Caco-2 (cell line): ENCODE results near the gene NYNRIN. TPM values are rescaled to one million over a fixed set of nuclear protein-coding genes. Genes with fewer than 3 reads are reported as not detected.

Source experiments
- BruUV-seq: library from RNA; stranded (reverse); fragments of 400-500 nt; replicated peaks from 2 replicates; lab custom pipeline; 2021; lab: Mats Ljungman, UMichigan
- CTCF ChIA-PET: fragments of 300-600 bp; sonication (Branson Sonifier 250); formaldehyde crosslinking; loops from one replicate; lab custom pipeline; 2022; ENCODE audit warnings: antibody characterized with exemption; lab: Charles Lee
- POLR2A ChIA-PET: fragments of 300-600 bp; sonication (Branson Sonifier 250); formaldehyde crosslinking; loops from one replicate; lab custom pipeline; 2022; ENCODE audit warnings: antibody characterized with exemption; lab: Charles Lee
- DNase-seq, 2 experiments: peaks; one replicate each; pipeline versions ENCODE4 v3.0.0 to v3.0.0-alpha.2; 2020 to 2022
- H3K27me3 ChIP-seq: replicated peaks from 2 replicates; pipeline ENCODE4 v1.6.0; 2011; ENCODE audit warnings: low read length; ENCODE audit not compliant: control insufficient read depth, insufficient read depth
- H3K36me3 ChIP-seq: 2 replicates; pipeline ENCODE4 v1.5.1; 2011; ENCODE audit warnings: low read length; ENCODE audit not compliant: control insufficient read depth, insufficient read depth
- H3K4me1 ChIP-seq: fragments of 250-450 bp; sonication (Bioruptor Pico); 2 replicates; pipeline ENCODE4 v1.5.1; 2020; ENCODE audit warnings: mild to moderate bottlenecking
- H3K4me3 ChIP-seq: 2 replicates; pipeline ENCODE4 v1.5.1; 2011; ENCODE audit warnings: low read depth, mild to moderate bottlenecking, control low read depth, low read length
- H3K9me3 ChIP-seq: fragments of 250-450 bp; sonication (Bioruptor Pico); 2 replicates; pipeline ENCODE4 v1.5.1; 2020; ENCODE audit warnings: mild to moderate bottlenecking, moderate library complexity
- H3K27ac Mint-ChIP-seq: one replicate; pipeline ENCODE4 v1.8.0; 2022; ENCODE audit warnings: mixed read lengths; ENCODE audit not compliant: unreplicated experiment
- H3K27me3 Mint-ChIP-seq: one replicate; pipeline ENCODE4 v1.8.0; 2022; ENCODE audit warnings: mixed read lengths; ENCODE audit not compliant: insufficient read depth, unreplicated experiment
- H3K36me3 Mint-ChIP-seq: one replicate; pipeline ENCODE4 v1.8.0; 2022; ENCODE audit warnings: mild to moderate bottlenecking, mixed read lengths; ENCODE audit not compliant: insufficient read depth, unreplicated experiment
- H3K4me1 Mint-ChIP-seq: one replicate; pipeline ENCODE4 v1.8.0; 2022; ENCODE audit warnings: low read depth, mixed read lengths; ENCODE audit not compliant: unreplicated experiment
- H3K4me3 Mint-ChIP-seq: one replicate; pipeline ENCODE4 v1.8.0; 2022; ENCODE audit warnings: mild to moderate bottlenecking, moderate library complexity, mixed read lengths; ENCODE audit not compliant: unreplicated experiment
- H3K9me3 Mint-ChIP-seq: one replicate; pipeline ENCODE4 v1.8.0; 2022; ENCODE audit warnings: mixed read lengths; ENCODE audit not compliant: unreplicated experiment
- intact Hi-C: fragments of 100-400 bp; cut with micrococcal nuclease; formaldehyde crosslinking; loops from one replicate; pipeline ENCODE4 v1.10.0; 2022; ENCODE audit not compliant: unreplicated experiment
- total RNA-seq: library from RNA; stranded (reverse); gene quantifications from 2 replicates; pipeline ENCODE4 v1.2.3, GENCODE V29; 2022
- TF ChIP-seq, protein P1 (sequence below), 2 experiments: fragments of 200-600 bp in 1 of 2; IDR thresholded peaks; 1 replicate in 1 of 2; 2 replicates in 1 of 2; pipeline versions ENCODE4 v1.5.1 to v1.8.0; 2011 to 2022; ENCODE audit warnings: antibody characterized with exemption in 1 of 2, control low read depth in 1 of 2, inconsistent platforms in 1 of 2, low read depth in 1 of 2, low read length in 1 of 2, mild to moderate bottlenecking in 1 of 2, moderate library complexity in 1 of 2; ENCODE audit not compliant: insufficient read depth in 1 of 2, severe bottlenecking in 1 of 2, unreplicated experiment in 1 of 2

Gene NYNRIN
- total RNA-seq, 1 experiment from 2014 or later, result 5.9 TPM

DNA sequence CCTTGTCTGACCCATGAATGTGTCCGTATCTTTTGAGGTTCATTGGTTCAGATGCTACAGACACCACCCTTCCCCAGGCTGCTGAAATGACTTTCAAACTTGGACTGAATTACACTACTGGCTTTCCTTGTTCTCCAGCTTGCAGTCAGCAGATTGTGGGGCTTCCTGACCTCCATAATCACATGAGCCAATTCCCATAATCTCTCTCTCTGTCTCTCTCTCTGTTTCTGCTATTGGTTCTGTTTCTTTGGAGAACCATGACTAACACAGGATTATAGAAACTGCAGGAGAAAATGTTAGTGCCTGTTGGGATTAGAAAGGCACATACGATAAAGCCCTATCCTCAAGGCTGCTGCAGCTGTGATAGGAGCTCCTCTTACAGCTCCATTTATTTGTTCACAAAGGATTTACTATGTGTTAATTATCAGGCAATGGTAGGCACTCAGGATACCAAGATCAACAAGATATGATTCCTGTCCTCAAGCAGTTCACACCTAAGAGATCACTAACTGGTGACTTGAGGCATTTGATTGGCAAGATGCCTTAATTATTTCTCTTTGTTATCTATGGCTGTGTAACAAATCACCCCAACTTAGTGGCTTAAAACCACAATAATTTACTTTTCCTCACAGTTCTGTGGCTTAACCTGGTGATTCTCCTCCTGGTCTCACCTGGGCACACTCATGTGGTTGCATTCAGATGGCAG is 10.2 kb upstream of the NYNRIN start:
- Mint-ChIP-seq H3K27ac (no peak overlapping the region), H3K9me3 (no peaks in the 10 kb centered on the region), H3K4me1 (peaks cover 18% of the 10 kb centered on the region), H3K27me3 (no peaks in the 10 kb centered on the region), H3K4me3 (no peak overlapping the region), H3K36me3 (no peaks in the 10 kb centered on the region)
- no peak for DNase-seq
- ChIA-PET CTCF (no interaction called here), POLR2A (no interaction called here)
- Histone ChIP-seq H3K9me3 (no peaks in the 10 kb centered on the region), H3K36me3 (no peaks in the 10 kb centered on the region), H3K4me1 (peaks cover 5% of the 10 kb centered on the region), H3K4me3 (no peak overlapping the region), H3K27me3 (no peaks in the 10 kb centered on the region)
- intact Hi-C loops, result no loop called here
- TF ChIP-seq, protein P1, sequence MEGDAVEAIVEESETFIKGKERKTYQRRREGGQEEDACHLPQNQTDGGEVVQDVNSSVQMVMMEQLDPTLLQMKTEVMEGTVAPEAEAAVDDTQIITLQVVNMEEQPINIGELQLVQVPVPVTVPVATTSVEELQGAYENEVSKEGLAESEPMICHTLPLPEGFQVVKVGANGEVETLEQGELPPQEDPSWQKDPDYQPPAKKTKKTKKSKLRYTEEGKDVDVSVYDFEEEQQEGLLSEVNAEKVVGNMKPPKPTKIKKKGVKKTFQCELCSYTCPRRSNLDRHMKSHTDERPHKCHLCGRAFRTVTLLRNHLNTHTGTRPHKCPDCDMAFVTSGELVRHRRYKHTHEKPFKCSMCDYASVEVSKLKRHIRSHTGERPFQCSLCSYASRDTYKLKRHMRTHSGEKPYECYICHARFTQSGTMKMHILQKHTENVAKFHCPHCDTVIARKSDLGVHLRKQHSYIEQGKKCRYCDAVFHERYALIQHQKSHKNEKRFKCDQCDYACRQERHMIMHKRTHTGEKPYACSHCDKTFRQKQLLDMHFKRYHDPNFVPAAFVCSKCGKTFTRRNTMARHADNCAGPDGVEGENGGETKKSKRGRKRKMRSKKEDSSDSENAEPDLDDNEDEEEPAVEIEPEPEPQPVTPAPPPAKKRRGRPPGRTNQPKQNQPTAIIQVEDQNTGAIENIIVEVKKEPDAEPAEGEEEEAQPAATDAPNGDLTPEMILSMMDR (IDR thresholded peaks at IDR 0.05; ENCODE audit: insufficient read depth in 1 of 2, low read depth in 1 of 2, low read length in 1 of 2, severe bottlenecking in 1 of 2, unreplicated experiment in 1 of 2), result no peak
- no TSS peak for BruUV-seq

DNA sequence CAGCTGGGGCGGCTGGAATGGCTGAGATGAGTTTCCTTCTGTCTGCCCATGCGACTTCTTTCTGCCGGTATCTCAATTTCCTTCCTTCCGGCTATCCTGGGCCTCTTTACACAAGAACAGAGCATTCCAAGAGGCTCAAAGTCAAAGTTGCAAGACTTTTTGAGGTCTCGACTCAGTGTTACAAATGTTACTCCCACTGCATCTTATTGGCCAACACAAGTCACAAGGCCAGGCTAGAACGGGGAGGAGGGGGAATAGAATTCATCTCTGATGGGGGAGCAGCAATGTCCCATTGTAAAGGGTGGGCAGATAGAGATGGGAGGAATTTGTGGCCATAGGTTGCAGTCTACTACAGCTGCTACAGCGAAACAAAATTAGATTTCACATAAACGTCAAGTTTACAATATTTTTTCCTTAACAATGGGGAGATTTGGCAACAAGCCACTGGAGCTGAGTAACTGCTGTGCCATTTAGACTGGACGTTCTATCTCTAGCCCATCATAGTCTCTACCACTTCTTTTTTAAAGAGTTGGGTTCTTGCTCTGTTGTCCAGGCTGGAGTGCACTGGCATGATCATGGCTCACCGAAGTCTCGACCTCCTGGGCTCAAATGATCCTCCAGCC is 9.5 kb upstream of the NYNRIN start:
- peaks cover 18% of the 10 kb centered on the region for H3K4me1 Mint-ChIP-seq
- ChIA-PET POLR2A (no interaction called here), CTCF (no interaction called here)
- TF ChIP-seq, protein P1 (IDR thresholded peaks at IDR 0.05; ENCODE audit: insufficient read depth in 1 of 2, low read depth in 1 of 2, low read length in 1 of 2, severe bottlenecking in 1 of 2, unreplicated experiment in 1 of 2), result no peak
- no peaks in the 10 kb centered on the region for H3K27me3 Mint-ChIP-seq
- BruUV-seq, result no TSS peak
- H3K9me3 ChIP-seq, result no peaks in the 10 kb centered on the region
- no peaks in the 10 kb centered on the region for H3K36me3 ChIP-seq
- H3K4me3 ChIP-seq, result no peak overlapping the region
- no peak overlapping the region for H3K27ac Mint-ChIP-seq
- no peak for DNase-seq
- H3K36me3 Mint-ChIP-seq, result no peaks in the 10 kb centered on the region
- H3K9me3 Mint-ChIP-seq, result no peaks in the 10 kb centered on the region
- intact Hi-C loops, result no loop called here
- H3K27me3 ChIP-seq, result no peaks in the 10 kb centered on the region
- H3K4me3 Mint-ChIP-seq, result no peak overlapping the region
- H3K4me1 ChIP-seq, result peaks cover 5% of the 10 kb centered on the region

DNA sequence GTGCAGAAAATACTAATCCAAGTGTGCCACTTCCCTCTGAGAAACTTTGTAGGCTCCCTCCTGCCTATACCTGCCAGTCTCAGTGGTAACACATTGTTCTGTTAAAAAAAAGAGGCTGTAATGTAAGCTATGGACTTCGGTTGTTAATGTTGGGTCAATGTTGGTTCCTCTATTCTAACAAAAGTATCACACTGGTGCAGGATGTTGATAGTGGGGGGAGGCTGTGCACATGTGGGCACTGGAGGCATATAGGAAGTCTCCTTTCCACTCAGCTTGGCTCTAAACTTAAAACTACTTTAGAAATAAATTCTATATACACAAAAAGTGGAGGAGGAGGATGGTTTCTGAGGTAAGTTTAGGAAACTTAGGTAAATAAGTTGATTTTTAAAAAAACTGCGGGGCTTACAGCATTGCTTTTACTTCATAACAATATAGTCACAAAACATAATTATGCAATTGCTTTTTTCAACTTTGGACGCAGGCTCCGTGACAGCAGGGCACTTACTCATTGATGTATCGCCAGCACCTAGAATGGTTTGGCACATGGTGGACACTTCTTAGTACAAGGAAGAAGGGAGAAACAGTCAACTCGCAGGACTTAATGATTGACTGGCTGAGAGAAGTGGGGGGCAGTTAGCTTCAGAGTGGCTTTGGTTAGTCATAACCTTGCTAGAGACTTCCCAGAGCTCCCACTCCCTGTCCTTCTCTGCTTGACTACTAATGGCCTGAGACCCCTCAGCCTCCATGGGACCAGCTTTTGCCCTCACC is 7.9 kb upstream of the NYNRIN start:
- intact Hi-C loops, result no loop called here
- no peaks in the 10 kb centered on the region for H3K27me3 Mint-ChIP-seq
- H3K27ac Mint-ChIP-seq, result no peak overlapping the region

More for the DNA sequence above, 7.9 kb upstream of the NYNRIN start:
- BruUV-seq, result no TSS peak
- no peak overlapping the region for H3K4me3 ChIP-seq
- TF ChIP-seq, protein P1 (IDR thresholded peaks at IDR 0.05; ENCODE audit: insufficient read depth in 1 of 2, low read depth in 1 of 2, low read length in 1 of 2, severe bottlenecking in 1 of 2, unreplicated experiment in 1 of 2), result no peak
- Mint-ChIP-seq H3K4me1 (peaks cover 18% of the 10 kb centered on the region), H3K36me3 (no peaks in the 10 kb centered on the region), H3K4me3 (no peak overlapping the region), H3K9me3 (no peaks in the 10 kb centered on the region)
- POLR2A ChIA-PET, result no interaction called here
- CTCF ChIA-PET, result no interaction called here
- H3K9me3 ChIP-seq, result no peaks in the 10 kb centered on the region
- H3K4me1 ChIP-seq, result peaks cover 5% of the 10 kb centered on the region
- no peaks in the 10 kb centered on the region for H3K36me3 ChIP-seq
- no peak for DNase-seq
- H3K27me3 ChIP-seq, result no peaks in the 10 kb centered on the region
